Natural killer cell treated with Interleukin-12 subunit alpha and Interleukin-12 subunit beta and Interleukin-15 and Interleukin-18, amount 100 ng/mL, for 72 hours (primary cell): ENCODE data around the gene PILRA. TPM values are rescaled to one million over a fixed set of nuclear protein-coding genes. Genes with fewer than 3 reads are reported as not detected.
A peak's percentile ranks its signal among the peaks of the same experiment; 100 is the strongest.
"Not testable (repeated sequence)": the region's sequence is repeated elsewhere in the genome, so short reads cannot be mapped to it uniquely, and the experiment has no call there.

Experiments
- ATAC-seq, 2 donors: fragments of 150-1000 bp; cut with Tn5 transposase in 1 of 2; sonication (Bioruptor Pico), chemical (Tn5 transposase) in 1 of 2; 2 replicates each; pipeline ENCODE4 v1.10.0; 2021
- DNase-seq: peaks from one replicate; pipeline ENCODE4 v3.0.0; 2022; ENCODE audit warnings: low spot score
- H3K27ac Mint-ChIP-seq, 2 donors: 1 replicate in 1 of 2; 2 replicates in 1 of 2; pipeline ENCODE4 v1.8.0; 2022; ENCODE audit warnings: mixed read lengths in 2 of 2, mild to moderate bottlenecking in 1 of 2, moderate library complexity in 1 of 2
- H3K27me3 Mint-ChIP-seq, 2 donors: 1 replicate in 1 of 2; 2 replicates in 1 of 2; pipeline ENCODE4 v1.8.0; 2022; ENCODE audit warnings: mixed read lengths in 2 of 2
- H3K36me3 Mint-ChIP-seq: one replicate; pipeline ENCODE4 v1.8.0; 2022; ENCODE audit warnings: mixed read lengths
- H3K4me1 Mint-ChIP-seq, 2 donors: 1 replicate in 1 of 2; 2 replicates in 1 of 2; pipeline ENCODE4 v1.8.0; 2022; ENCODE audit warnings: low read depth in 2 of 2, mixed read lengths in 2 of 2, mild to moderate bottlenecking in 1 of 2
- H3K4me3 Mint-ChIP-seq: one replicate; pipeline ENCODE4 v1.8.0; 2022; ENCODE audit warnings: mixed read lengths
- H3K9me3 Mint-ChIP-seq: 2 replicates; pipeline ENCODE4 v1.8.0; 2022; ENCODE audit warnings: mixed read lengths
- total RNA-seq, 2 donors: library from RNA; stranded (reverse); gene quantifications; one replicate each; pipeline ENCODE4 v1.2.3, GENCODE V29; 2022

Gene PILRA
- total RNA-seq, 2 donors from 2014 or later = 3.7 to 6.8 TPM

GRCh38 chr7:100349757-100350156 is 23.5 kb upstream of the PILRA start:
- Mint-ChIP-seq H3K36me3 (peaks cover 18% of the 10 kb centered on the region), H3K4me1 (peaks cover 37 to 39% of the 10 kb centered on the region in 2 donors), H3K27me3 (no peaks in the 10 kb centered on the region), H3K4me3 (no peak overlapping the region), H3K27ac (peak overlapping the region; percentile 92 to 98), H3K9me3 (no peaks in the 10 kb centered on the region)
- ATAC-seq (no peak), DNase-seq (no peak)

- peak overlapping the region; percentile 85 for H3K4me3 Mint-ChIP-seq
- peaks cover 32 to 34% of the 10 kb centered on the region in 2 donors for H3K4me1 Mint-ChIP-seq
- H3K9me3 Mint-ChIP-seq = no peaks in the 10 kb centered on the region
- no peak for DNase-seq
- ATAC-seq = peak; percentile 18 to 45
- no peaks in the 10 kb centered on the region for H3K27me3 Mint-ChIP-seq
- peak overlapping the region; percentile 92 to 98 for H3K27ac Mint-ChIP-seq
- peaks cover 12% of the 10 kb centered on the region for H3K36me3 Mint-ChIP-seq
Measured at GRCh38 chr7:100351657-100352058, 21.6 kb upstream of the PILRA start.

GRCh38 chr7:100352230-100352781 is 21.0 kb upstream of the PILRA start:
- H3K27me3 Mint-ChIP-seq, H3K9me3 Mint-ChIP-seq, DNase-seq: not testable (repeated sequence)
- Mint-ChIP-seq H3K27ac (peak overlapping the region; percentile 92 to 98), H3K4me3 (peak overlapping the region; percentile 85), H3K4me1 (peaks cover 32 to 34% of the 10 kb centered on the region in 2 donors), H3K36me3 (peaks cover 12% of the 10 kb centered on the region)
- peak; percentile 72 to 87 for ATAC-seq

- peaks cover 32 to 34% of the 10 kb centered on the region in 2 donors for H3K4me1 Mint-ChIP-seq
- H3K27me3 Mint-ChIP-seq = no peaks in the 10 kb centered on the region
- no peaks in the 10 kb centered on the region for H3K9me3 Mint-ChIP-seq
- peak overlapping the region; percentile 78 for H3K4me3 Mint-ChIP-seq
- H3K27ac Mint-ChIP-seq = peak overlapping the region; percentile 92 to 94
- DNase-seq (no peak), ATAC-seq (peak in 1 of 2 donors; percentile 8)
- peaks cover 12% of the 10 kb centered on the region for H3K36me3 Mint-ChIP-seq
Measured at GRCh38 chr7:100352984-100353684, 20.2 kb upstream of the PILRA start.

GRCh38 chr7:100353685-100354330 is 19.5 kb upstream of the PILRA start:
- Mint-ChIP-seq H3K4me3 (peak overlapping the region; percentile 78), H3K36me3 (peaks cover 10% of the 10 kb centered on the region), H3K9me3 (no peaks in the 10 kb centered on the region), H3K4me1 (peaks cover 32 to 34% of the 10 kb centered on the region in 2 donors), H3K27ac (peak overlapping the region; percentile 92 to 94), H3K27me3 (no peaks in the 10 kb centered on the region)
- DNase-seq (no peak), ATAC-seq (peak; percentile 11 to 31)

- Mint-ChIP-seq H3K27ac (peak overlapping the region in 1 of 2 donors; percentile 48), H3K4me1 (peaks cover 20 to 28% of the 10 kb centered on the region in 2 donors), H3K4me3 (no peak overlapping the region), H3K9me3 (no peaks in the 10 kb centered on the region), H3K27me3 (no peaks in the 10 kb centered on the region), H3K36me3 (peaks cover 11% of the 10 kb centered on the region)
- ATAC-seq (no peak), DNase-seq (no peak)
Measured at GRCh38 chr7:100356416-100357068, 16.7 kb upstream of the PILRA start.

GRCh38 chr7:100357131-100357561 is 16.1 kb upstream of the PILRA start:
- ATAC-seq (no peak), DNase-seq (no peak)
- H3K4me3 Mint-ChIP-seq = no peak overlapping the region
- peaks cover 17% of the 10 kb centered on the region for H3K36me3 Mint-ChIP-seq
- no peaks in the 10 kb centered on the region for H3K9me3 Mint-ChIP-seq
- peaks cover 15 to 26% of the 10 kb centered on the region in 2 donors for H3K4me1 Mint-ChIP-seq
- H3K27me3 Mint-ChIP-seq = no peaks in the 10 kb centered on the region
- peak overlapping the region; percentile 26 to 53 for H3K27ac Mint-ChIP-seq

GRCh38 chr7:100358027-100358856 is 15.0 kb upstream of the PILRA start, which contains the start of gene PILRB:
Gene PILRB (plus strand): TSS chr7:100358117. CDS start chr7:100358303, 186 bp downstream.
- peaks cover 21% of the 10 kb centered on the region for H3K36me3 Mint-ChIP-seq
- no peaks in the 10 kb centered on the region for H3K27me3 Mint-ChIP-seq
- H3K27ac Mint-ChIP-seq = peak within 1 kb of the TSS; percentile 26 to 64
- no peak for DNase-seq
- H3K4me3 Mint-ChIP-seq = no peak within 1 kb of the TSS
- no peaks in the 10 kb centered on the region for H3K9me3 Mint-ChIP-seq
- no peak for ATAC-seq
- peaks cover 14 to 23% of the 10 kb centered on the region in 2 donors for H3K4me1 Mint-ChIP-seq

- Mint-ChIP-seq H3K9me3 (no peaks in the 10 kb centered on the region), H3K4me3 (no peak overlapping the region), H3K36me3 (peaks cover 25% of the 10 kb centered on the region), H3K4me1 (peaks cover 12 to 23% of the 10 kb centered on the region in 2 donors), H3K27me3 (no peaks in the 10 kb centered on the region), H3K27ac (peak overlapping the region in 1 of 2 donors; percentile 64)
- no peak for ATAC-seq
- no peak for DNase-seq
Measured at GRCh38 chr7:100358857-100359212, 14.5 kb upstream of the PILRA start.

- peak overlapping the region; percentile 54 to 57 for H3K27ac Mint-ChIP-seq
- peaks cover 32% of the 10 kb centered on the region for H3K36me3 Mint-ChIP-seq
- H3K27me3 Mint-ChIP-seq = no peaks in the 10 kb centered on the region
- DNase-seq (no peak), ATAC-seq (no peak)
- H3K9me3 Mint-ChIP-seq = no peaks in the 10 kb centered on the region
- peaks cover 18 to 29% of the 10 kb centered on the region in 2 donors for H3K4me1 Mint-ChIP-seq
- H3K4me3 Mint-ChIP-seq = no peak overlapping the region
Measured at GRCh38 chr7:100360135-100360854, 13.0 kb upstream of the PILRA start.

GRCh38 chr7:100363098-100363497 is 10.2 kb upstream of the PILRA start:
- peak overlapping the region; percentile 92 to 98 for H3K27ac Mint-ChIP-seq
- peaks cover 32% of the 10 kb centered on the region for H3K36me3 Mint-ChIP-seq
- ATAC-seq = no peak
- DNase-seq = no peak
- H3K27me3 Mint-ChIP-seq = no peaks in the 10 kb centered on the region
- no peaks in the 10 kb centered on the region for H3K9me3 Mint-ChIP-seq
- H3K4me3 Mint-ChIP-seq = no peak overlapping the region
- H3K4me1 Mint-ChIP-seq = peaks cover 44 to 53% of the 10 kb centered on the region in 2 donors

GRCh38 chr7:100363797-100364196 is 9.5 kb upstream of the PILRA start:
- H3K27me3 Mint-ChIP-seq, ATAC-seq, DNase-seq, H3K9me3 Mint-ChIP-seq: not testable (repeated sequence)
- Mint-ChIP-seq H3K27ac (peak overlapping the region; percentile 92 to 98), H3K36me3 (peaks cover 32% of the 10 kb centered on the region), H3K4me3 (peak overlapping the region; percentile 49), H3K4me1 (peaks cover 51 to 60% of the 10 kb centered on the region in 2 donors)
